Measurements from ENCODE around the gene CHADL. TPM values are rescaled to one million over a fixed set of nuclear protein-coding genes. Genes with fewer than 3 reads are reported as not detected.
"Not testable (repeated sequence)": the region's sequence is repeated elsewhere in the genome, so short reads cannot be mapped to it uniquely, and the experiment has no call there.

The CHADL gene
- total RNA-seq, 1 donor from 2014 or later: 0.27 TPM

DNA sequence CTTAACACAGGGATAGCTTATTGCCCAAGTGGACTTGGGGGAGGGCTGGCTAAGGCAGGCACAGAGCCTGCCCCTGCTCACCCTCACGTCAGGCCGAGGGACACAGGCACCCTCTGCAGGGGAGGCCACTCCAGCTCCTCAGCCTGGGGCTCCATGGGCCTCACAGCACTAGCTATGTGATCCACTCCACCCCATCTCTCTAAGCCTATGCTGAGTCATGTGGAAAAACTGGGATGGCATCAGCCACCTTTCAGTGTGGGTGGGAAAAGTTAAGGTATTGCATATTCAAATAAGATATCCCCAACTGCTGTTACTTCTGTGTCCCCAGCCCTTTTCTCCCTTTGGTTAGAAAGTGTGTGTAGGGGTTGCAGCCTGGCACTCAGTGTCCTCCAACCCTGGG lies 23.0 kb upstream of the CHADL start:
- H3K4me1 Mint-ChIP-seq (ENCODE audit: low read depth, unreplicated experiment): peaks cover 6% of the 10 kb centered on the region
- peaks cover 1% of the 10 kb centered on the region for H3K9me3 Mint-ChIP-seq (ENCODE audit: unreplicated experiment)
- no peak for DNase-seq
- H3K36me3 Mint-ChIP-seq (ENCODE audit: unreplicated experiment): no peaks in the 10 kb centered on the region
- H3K27me3 Mint-ChIP-seq (ENCODE audit: unreplicated experiment): peaks cover 9% of the 10 kb centered on the region
- no peak overlapping the region for H3K4me3 Mint-ChIP-seq (ENCODE audit: unreplicated experiment)
- H3K27ac Mint-ChIP-seq (ENCODE audit: unreplicated experiment): no peak overlapping the region
- TF ChIP-seq, protein P1, sequence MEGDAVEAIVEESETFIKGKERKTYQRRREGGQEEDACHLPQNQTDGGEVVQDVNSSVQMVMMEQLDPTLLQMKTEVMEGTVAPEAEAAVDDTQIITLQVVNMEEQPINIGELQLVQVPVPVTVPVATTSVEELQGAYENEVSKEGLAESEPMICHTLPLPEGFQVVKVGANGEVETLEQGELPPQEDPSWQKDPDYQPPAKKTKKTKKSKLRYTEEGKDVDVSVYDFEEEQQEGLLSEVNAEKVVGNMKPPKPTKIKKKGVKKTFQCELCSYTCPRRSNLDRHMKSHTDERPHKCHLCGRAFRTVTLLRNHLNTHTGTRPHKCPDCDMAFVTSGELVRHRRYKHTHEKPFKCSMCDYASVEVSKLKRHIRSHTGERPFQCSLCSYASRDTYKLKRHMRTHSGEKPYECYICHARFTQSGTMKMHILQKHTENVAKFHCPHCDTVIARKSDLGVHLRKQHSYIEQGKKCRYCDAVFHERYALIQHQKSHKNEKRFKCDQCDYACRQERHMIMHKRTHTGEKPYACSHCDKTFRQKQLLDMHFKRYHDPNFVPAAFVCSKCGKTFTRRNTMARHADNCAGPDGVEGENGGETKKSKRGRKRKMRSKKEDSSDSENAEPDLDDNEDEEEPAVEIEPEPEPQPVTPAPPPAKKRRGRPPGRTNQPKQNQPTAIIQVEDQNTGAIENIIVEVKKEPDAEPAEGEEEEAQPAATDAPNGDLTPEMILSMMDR (IDR thresholded peaks at IDR 0.05; ENCODE audit: partially characterized antibody, unreplicated experiment): no peak

DNA sequence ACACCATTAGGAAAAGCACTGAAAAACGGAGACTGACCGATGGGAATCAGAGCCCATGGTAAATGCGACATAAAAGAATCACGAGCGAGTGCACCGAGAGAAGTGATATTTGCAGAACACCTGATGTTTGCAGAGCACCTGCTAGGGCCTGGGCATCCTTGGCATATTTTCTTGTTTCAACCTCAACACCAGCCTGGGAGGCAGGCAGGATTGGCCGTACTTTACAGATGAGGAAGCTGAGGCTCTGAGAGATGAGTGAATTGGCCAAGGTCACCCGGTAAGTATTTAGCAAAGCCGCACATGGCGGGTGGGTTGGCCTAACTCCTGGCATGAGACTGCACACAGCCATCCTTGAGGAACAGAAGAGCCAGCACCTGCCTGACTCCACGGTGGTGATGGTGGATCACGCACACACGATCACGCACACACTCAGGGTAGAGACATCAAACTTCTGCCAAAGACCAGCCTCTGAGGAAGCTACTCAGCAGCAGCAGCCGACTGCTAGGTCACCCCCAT lies 21.6 kb upstream of the CHADL start:
- Mint-ChIP-seq H3K36me3 (ENCODE audit: unreplicated experiment) (no peaks in the 10 kb centered on the region), H3K4me1 (ENCODE audit: low read depth, unreplicated experiment) (peaks cover 8% of the 10 kb centered on the region), H3K9me3 (ENCODE audit: unreplicated experiment) (peaks cover 1% of the 10 kb centered on the region), H3K27me3 (ENCODE audit: unreplicated experiment) (peaks cover 10% of the 10 kb centered on the region), H3K4me3 (ENCODE audit: unreplicated experiment) (no peak overlapping the region), H3K27ac (ENCODE audit: unreplicated experiment) (no peak overlapping the region)
- TF ChIP-seq, protein P1 (IDR thresholded peaks at IDR 0.05; ENCODE audit: partially characterized antibody, unreplicated experiment): no peak
- no peak for DNase-seq

GRCh38 chr22:41261541-41262249 lies 21.0 kb upstream of the CHADL start:
- no peak for DNase-seq
- Mint-ChIP-seq H3K36me3 (ENCODE audit: unreplicated experiment) (no peaks in the 10 kb centered on the region), H3K27me3 (ENCODE audit: unreplicated experiment) (peaks cover 10% of the 10 kb centered on the region), H3K4me3 (ENCODE audit: unreplicated experiment) (no peak overlapping the region), H3K27ac (ENCODE audit: unreplicated experiment) (no peak overlapping the region), H3K9me3 (ENCODE audit: unreplicated experiment) (peaks cover 1% of the 10 kb centered on the region), H3K4me1 (ENCODE audit: low read depth, unreplicated experiment) (peaks cover 8% of the 10 kb centered on the region)
- TF ChIP-seq, protein P1 (IDR thresholded peaks at IDR 0.05; ENCODE audit: partially characterized antibody, unreplicated experiment): no peak

GRCh38 chr22:41260871-41261270 lies 20.1 kb upstream of the CHADL start:
- Mint-ChIP-seq H3K9me3 (ENCODE audit: unreplicated experiment) (peaks cover 1% of the 10 kb centered on the region), H3K4me1 (ENCODE audit: low read depth, unreplicated experiment) (peaks cover 8% of the 10 kb centered on the region), H3K36me3 (ENCODE audit: unreplicated experiment) (no peaks in the 10 kb centered on the region), H3K4me3 (ENCODE audit: unreplicated experiment) (no peak overlapping the region), H3K27me3 (ENCODE audit: unreplicated experiment) (peaks cover 9% of the 10 kb centered on the region), H3K27ac (ENCODE audit: unreplicated experiment) (no peak overlapping the region)
- TF ChIP-seq, protein P1 (IDR thresholded peaks at IDR 0.05; ENCODE audit: partially characterized antibody, unreplicated experiment): no peak
- no peak for DNase-seq

DNA sequence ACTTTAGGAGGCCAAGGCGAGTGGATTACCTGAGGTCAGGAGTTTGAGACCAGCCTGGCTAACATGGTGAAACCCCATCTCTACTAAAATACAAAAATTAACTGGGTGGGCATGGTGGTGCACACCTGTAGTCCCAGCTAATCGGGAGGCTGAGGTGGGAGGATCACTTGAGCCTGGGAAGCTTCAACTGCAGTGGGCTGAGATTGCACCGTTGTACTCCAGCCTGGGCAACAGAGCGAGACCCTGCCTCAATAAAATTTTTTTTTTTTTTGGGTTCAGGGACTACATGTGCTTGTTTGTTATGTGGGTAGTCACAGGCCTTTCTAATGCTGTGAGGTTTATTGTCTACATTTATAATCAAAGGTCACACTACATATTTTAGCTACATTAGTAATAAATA lies 19.0 kb upstream of the CHADL start:
- H3K4me1 Mint-ChIP-seq (ENCODE audit: low read depth, unreplicated experiment); H3K36me3 Mint-ChIP-seq (ENCODE audit: unreplicated experiment): not testable (repeated sequence)

More for the DNA sequence above, 19.0 kb upstream of the CHADL start:
- H3K27me3 Mint-ChIP-seq (ENCODE audit: unreplicated experiment); H3K4me3 Mint-ChIP-seq (ENCODE audit: unreplicated experiment); DNase-seq; H3K9me3 Mint-ChIP-seq (ENCODE audit: unreplicated experiment); H3K27ac Mint-ChIP-seq (ENCODE audit: unreplicated experiment): not testable (repeated sequence)

All from glutamatergic neuron (in vitro differentiated cells).